ENCODE data around the gene KRT17. TPM values are rescaled to one million over a fixed set of nuclear protein-coding genes. Genes with fewer than 3 reads are reported as not detected.
"Not testable (repeated sequence)": the region's sequence is repeated elsewhere in the genome, so short reads cannot be mapped to it uniquely, and the experiment has no call there.

The KRT17 gene
- total RNA-seq, 1 experiment from 2014 or later, result 1.5 TPM

DNA sequence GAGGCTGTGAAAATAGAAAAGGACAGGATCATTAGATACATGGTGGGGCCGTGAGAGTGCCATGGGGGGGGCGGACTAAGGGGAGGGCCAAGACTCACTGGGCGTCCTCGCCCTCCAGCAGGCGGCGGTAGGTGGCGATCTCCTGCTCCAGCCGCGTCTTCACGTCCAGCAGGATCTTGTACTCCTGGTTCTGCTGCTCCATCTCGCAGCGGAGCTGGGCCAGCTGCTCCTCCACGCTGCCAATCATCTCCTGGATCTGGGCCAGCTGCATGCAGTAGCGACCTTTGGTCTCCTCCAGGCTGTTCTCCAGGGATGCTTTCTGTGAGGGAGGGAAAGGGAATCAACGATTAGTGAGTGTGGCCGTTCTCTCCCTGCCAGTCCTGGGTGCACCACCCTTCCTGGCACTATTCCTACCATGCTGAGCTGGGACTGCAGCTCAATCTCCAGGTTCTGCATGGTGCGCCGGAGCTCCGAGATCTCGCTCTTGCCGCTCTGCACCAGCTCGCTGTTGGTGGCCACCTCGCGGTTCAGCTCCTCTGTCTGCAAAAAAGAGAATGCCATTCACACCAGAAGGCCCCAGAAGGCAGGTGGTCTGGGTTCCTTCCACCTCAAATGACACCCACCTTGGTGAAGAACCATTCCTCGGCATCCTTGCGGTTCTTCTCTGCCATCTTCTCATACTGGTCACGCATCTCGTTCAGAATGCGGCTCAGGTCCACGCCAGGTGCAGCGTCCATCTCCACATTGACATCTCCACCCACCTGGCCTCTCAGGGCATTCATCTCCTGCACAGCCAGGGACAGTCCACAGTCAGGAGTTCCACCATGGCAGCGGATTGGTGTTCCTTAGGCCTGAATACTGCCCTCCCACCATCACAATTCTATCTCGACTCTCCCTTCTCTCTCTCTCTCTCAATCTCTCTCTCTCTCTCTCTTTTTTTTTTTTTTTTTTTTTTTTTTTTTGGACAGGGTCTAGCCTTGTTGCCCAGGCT lies 40.9 kb downstream of the KRT17 start:
- Histone ChIP-seq H3K23me2 (ENCODE audit: insufficient read length, low read depth, low read length, poor library complexity, severe bottlenecking) (no peaks in the 10 kb centered on the region), H3T11ph (ENCODE audit: low read length) (no peak overlapping the region), H2BK120ac (ENCODE audit: low read depth, low read length, poor library complexity, severe bottlenecking) (no peak overlapping the region), H3K79me2 (ENCODE audit: insufficient read depth, low read length) (no peaks in the 10 kb centered on the region), H4K91ac (ENCODE audit: insufficient read length, low read depth, low read length) (no peak overlapping the region), H4K20me1 (ENCODE audit: control insufficient read depth, insufficient read depth, insufficient read length) (no peaks in the 10 kb centered on the region), H3K18ac (ENCODE audit: insufficient read length, low read depth, low read length) (no peak overlapping the region), H3K4me2 (ENCODE audit: insufficient read depth, insufficient read length, low read length) (no peak overlapping the region), H3K14ac (ENCODE audit: insufficient read depth, low read length) (no peak overlapping the region), H2AK5ac (ENCODE audit: insufficient read length, low read length) (no peak overlapping the region), H3K56ac (ENCODE audit: insufficient read length, low read depth, low read length) (no peak overlapping the region), H3K27ac (ENCODE audit: insufficient read length, low read depth, low read length) (no peak overlapping the region), H3K27me3 (ENCODE audit: insufficient read depth, low read length) (no peaks in the 10 kb centered on the region), H2AFZ (ENCODE audit: low read length) (no peak overlapping the region), H2BK5ac (ENCODE audit: insufficient read length, low read length) (no peak overlapping the region), H2BK20ac (ENCODE audit: low read depth, low read length, poor library complexity, severe bottlenecking) (no peak overlapping the region), H3K9ac (ENCODE audit: extremely low read depth, insufficient read length, low read length) (no peak overlapping the region), H3K23ac (ENCODE audit: insufficient read length, low read depth, low read length) (no peak overlapping the region), H3K4ac (ENCODE audit: low read depth, low read length) (no peak overlapping the region), H2BK15ac (ENCODE audit: low read depth, low read length) (no peak overlapping the region), H3K79me1 (ENCODE audit: insufficient read depth, low read depth, low read length, poor library complexity, severe bottlenecking) (no peaks in the 10 kb centered on the region), H4K5ac (ENCODE audit: insufficient read length, low read depth, low read length) (no peak overlapping the region), H3K9me3 (ENCODE audit: control insufficient read depth, low read depth, low read length) (no peaks in the 10 kb centered on the region), H3K4me1 (ENCODE audit: insufficient read depth, low read length) (no peaks in the 10 kb centered on the region; the same call in 1 of the 2 replicates), H4K8ac (replicated peaks; ENCODE audit: insufficient read length, low read depth, low read length) (no peak overlapping the region), H2BK12ac (ENCODE audit: insufficient read length, low read depth, low read length) (no peak overlapping the region)
- DNase-seq, result no peak
- no CpG with 5 or more reads among the region's 33 CpGs for WGBS (ENCODE audit: extremely low coverage, insufficient read length, low lambda C conversion rate)
- H3K4me1 Mint-ChIP-seq, result peaks cover 15 to 21% of the 10 kb centered on the region in 2 experiments
- H3K9me3 Mint-ChIP-seq, result peaks cover 0 to 4% of the 10 kb centered on the region in 2 experiments; a peak in 1 of 5 replicates
- no peak overlapping the region; a peak in 1 of 7 replicates for H3K27ac Mint-ChIP-seq
- TF ChIP-seq, protein P1, sequence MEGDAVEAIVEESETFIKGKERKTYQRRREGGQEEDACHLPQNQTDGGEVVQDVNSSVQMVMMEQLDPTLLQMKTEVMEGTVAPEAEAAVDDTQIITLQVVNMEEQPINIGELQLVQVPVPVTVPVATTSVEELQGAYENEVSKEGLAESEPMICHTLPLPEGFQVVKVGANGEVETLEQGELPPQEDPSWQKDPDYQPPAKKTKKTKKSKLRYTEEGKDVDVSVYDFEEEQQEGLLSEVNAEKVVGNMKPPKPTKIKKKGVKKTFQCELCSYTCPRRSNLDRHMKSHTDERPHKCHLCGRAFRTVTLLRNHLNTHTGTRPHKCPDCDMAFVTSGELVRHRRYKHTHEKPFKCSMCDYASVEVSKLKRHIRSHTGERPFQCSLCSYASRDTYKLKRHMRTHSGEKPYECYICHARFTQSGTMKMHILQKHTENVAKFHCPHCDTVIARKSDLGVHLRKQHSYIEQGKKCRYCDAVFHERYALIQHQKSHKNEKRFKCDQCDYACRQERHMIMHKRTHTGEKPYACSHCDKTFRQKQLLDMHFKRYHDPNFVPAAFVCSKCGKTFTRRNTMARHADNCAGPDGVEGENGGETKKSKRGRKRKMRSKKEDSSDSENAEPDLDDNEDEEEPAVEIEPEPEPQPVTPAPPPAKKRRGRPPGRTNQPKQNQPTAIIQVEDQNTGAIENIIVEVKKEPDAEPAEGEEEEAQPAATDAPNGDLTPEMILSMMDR (conservative IDR thresholded peaks at IDR 0.05), result peak; percentile 45; the same call in 2 of the 3 replicates
- no peak overlapping the region for H3K4me3 Mint-ChIP-seq
- H3K27me3 Mint-ChIP-seq (ENCODE audit: low read depth), result peaks cover 26% of the 10 kb centered on the region
- H3K36me3 Mint-ChIP-seq (ENCODE audit: insufficient read depth in 1 of 3, low read depth in 3 of 3), result no peaks in the 10 kb centered on the region; a peak in 1 of 7 replicates

DNA sequence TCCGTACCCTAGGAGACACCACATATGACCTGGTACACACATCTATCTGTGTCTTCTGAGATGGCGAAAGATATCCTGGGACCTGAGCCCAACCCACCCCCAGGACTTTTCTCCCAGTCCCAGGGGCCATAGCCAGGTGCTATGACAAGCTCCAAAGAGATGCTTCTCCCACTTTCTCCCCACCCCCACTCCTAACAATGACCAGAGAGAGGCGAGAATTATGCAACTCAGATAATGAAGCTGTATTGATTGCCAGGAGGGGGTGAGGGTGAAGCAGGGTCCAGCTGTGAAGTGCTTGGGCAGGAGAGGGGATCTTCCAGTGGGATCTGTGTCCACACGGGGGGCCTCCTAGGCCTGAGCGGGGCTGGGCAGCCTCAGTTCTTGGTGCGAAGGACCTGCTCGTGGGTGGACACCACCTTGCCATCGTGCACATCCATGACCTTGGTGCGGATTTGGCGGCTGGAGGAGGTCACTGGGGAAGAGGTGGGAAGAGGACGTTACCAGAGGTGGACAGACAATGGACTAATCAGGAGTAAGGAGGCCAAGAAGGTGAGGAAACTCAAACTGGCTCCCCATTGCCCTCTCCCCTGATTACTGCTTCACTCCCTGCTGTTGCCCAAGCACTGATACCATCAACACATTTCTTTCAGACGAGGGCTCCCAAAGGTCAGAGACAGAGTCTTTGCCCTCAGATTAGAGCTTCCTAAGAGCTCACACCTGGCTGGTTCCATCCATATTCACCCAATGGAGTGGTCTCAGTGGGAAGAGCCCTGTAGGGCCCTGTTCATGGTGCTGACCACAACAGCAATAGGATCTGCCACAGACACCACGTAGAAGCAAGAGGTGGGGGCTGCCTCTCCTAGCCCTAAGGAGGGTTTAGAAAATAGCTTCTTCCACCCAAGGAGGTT lies 42.1 kb downstream of the KRT17 start:
- H2BK15ac ChIP-seq (ENCODE audit: low read depth, low read length); H3K4ac ChIP-seq (ENCODE audit: low read depth, low read length); H2BK5ac ChIP-seq (ENCODE audit: insufficient read length, low read length); H3K4me3 Mint-ChIP-seq; H4K8ac ChIP-seq (replicated peaks; ENCODE audit: insufficient read length, low read depth, low read length); H4K20me1 ChIP-seq (ENCODE audit: control insufficient read depth, insufficient read depth, insufficient read length); H3K23ac ChIP-seq (ENCODE audit: insufficient read length, low read depth, low read length); H2AFZ ChIP-seq (ENCODE audit: low read length); H3K36me3 Mint-ChIP-seq (ENCODE audit: insufficient read depth in 1 of 3, low read depth in 3 of 3); H3K27me3 ChIP-seq (ENCODE audit: insufficient read depth, low read length); H3K27ac Mint-ChIP-seq; H3K79me2 ChIP-seq (ENCODE audit: insufficient read depth, low read length); H3K9me3 ChIP-seq (ENCODE audit: control insufficient read depth, low read depth, low read length); H3K4me1 ChIP-seq (ENCODE audit: insufficient read depth, low read length); H3K56ac ChIP-seq (ENCODE audit: insufficient read length, low read depth, low read length); H3K79me1 ChIP-seq (ENCODE audit: insufficient read depth, low read depth, low read length, poor library complexity, severe bottlenecking); H3K23me2 ChIP-seq (ENCODE audit: insufficient read length, low read depth, low read length, poor library complexity, severe bottlenecking); H4K91ac ChIP-seq (ENCODE audit: insufficient read length, low read depth, low read length); DNase-seq; H3K27ac ChIP-seq (ENCODE audit: insufficient read length, low read depth, low read length); H3T11ph ChIP-seq (ENCODE audit: low read length); H3K14ac ChIP-seq (ENCODE audit: insufficient read depth, low read length); H2BK120ac ChIP-seq (ENCODE audit: low read depth, low read length, poor library complexity, severe bottlenecking); H4K5ac ChIP-seq (ENCODE audit: insufficient read length, low read depth, low read length); H2AK5ac ChIP-seq (ENCODE audit: insufficient read length, low read length); H3K9ac ChIP-seq (ENCODE audit: extremely low read depth, insufficient read length, low read length); H3K9me3 Mint-ChIP-seq; H3K4me2 ChIP-seq (ENCODE audit: insufficient read depth, insufficient read length, low read length); H2BK20ac ChIP-seq (ENCODE audit: low read depth, low read length, poor library complexity, severe bottlenecking); H2BK12ac ChIP-seq (ENCODE audit: insufficient read length, low read depth, low read length); H3K18ac ChIP-seq (ENCODE audit: insufficient read length, low read depth, low read length): not testable (repeated sequence)
- Mint-ChIP-seq H3K27me3 (ENCODE audit: low read depth) (peaks cover 28% of the 10 kb centered on the region), H3K4me1 (peaks cover 15 to 21% of the 10 kb centered on the region in 2 experiments)
- no CpG with 5 or more reads among the region's 13 CpGs for WGBS (ENCODE audit: extremely low coverage, insufficient read length, low lambda C conversion rate)
